GM10248 (cell line): ENCODE results near the gene KIF26B.
"Not testable (repeated sequence)": the region's sequence is repeated elsewhere in the genome, so short reads cannot be mapped to it uniquely, and the experiment has no call there.

Experiments
- CTCF ChIA-PET: fragments of 300-600 bp; sonication (Branson Sonifier 250); formaldehyde crosslinking; extraction: SDS; loops from one replicate; lab custom pipeline; 2021; ENCODE audit warnings: antibody characterized with exemption; lab: Yijun Ruan, JAX
- POLR2A ChIA-PET: fragments of 350-650 bp; sonication (Branson Sonifier 250); formaldehyde crosslinking; extraction: SDS; loops from one replicate; lab custom pipeline; 2020; ENCODE audit warnings: antibody characterized with exemption; lab: Yijun Ruan, JAX
- DNase-seq: peaks from one replicate; pipeline ENCODE4 v3.0.0; 2012; ENCODE audit errors: extremely low spot score
- CTCF ChIP-seq: IDR thresholded peaks from 2 replicates; pipeline ENCODE4 v1.5.1; 2012; ENCODE audit warnings: mild to moderate bottlenecking, low read depth; ENCODE audit errors: extremely low read depth, missing control alignments, control extremely low read depth

Gene KIF26B

GRCh38 chr1:245322673-245323072 lies 167.9 kb downstream of the KIF26B start:
- POLR2A ChIA-PET, result no interaction called here
- CTCF ChIA-PET, result no interaction called here
- no peak for TF ChIP-seq CTCF
- no peak for DNase-seq

- DNase-seq, POLR2A ChIA-PET, CTCF ChIA-PET: not testable (repeated sequence)
Observed at GRCh38 chr1:245323765-245324164, 169.0 kb downstream of the KIF26B start.

- no peak for DNase-seq
- CTCF ChIA-PET, result interaction anchor here (2.9 kb wide), 1 partner anchor 9 kb away, joined by 8 read pairs; no protein-coding TSS in a partner anchor
Observed at GRCh38 chr1:245325922-245326795, 171.4 kb downstream of the KIF26B start.

DNA sequence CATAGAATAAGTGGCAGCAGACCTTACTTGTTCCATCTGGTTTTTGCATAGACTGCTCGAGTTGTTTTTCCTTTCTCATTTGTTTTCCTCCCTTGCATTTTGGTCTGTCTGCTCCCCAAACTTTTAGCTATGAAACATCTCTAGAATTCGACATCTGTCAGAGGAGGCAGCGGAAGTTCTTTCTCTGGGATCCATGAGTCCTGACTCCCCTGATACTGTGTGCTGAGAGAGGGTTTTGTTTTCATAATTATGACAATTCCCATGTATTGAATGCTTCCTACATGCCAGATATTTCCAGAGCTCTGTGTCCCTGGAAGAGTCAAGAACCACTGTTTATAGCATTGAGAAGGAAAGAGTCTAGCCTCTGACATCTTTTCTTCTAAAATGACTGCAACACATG lies 172.6 kb downstream of the KIF26B start:
- CTCF ChIA-PET, result interaction anchor here (2.9 kb wide), 1 partner anchor 10 kb away, joined by 8 read pairs; no protein-coding TSS in a partner anchor
- no peak for TF ChIP-seq CTCF
- POLR2A ChIA-PET, result no interaction called here
- DNase-seq, result no peak

More at GRCh38 chr1:245325922-245326795, 171.4 kb downstream of the KIF26B start:
- POLR2A ChIA-PET, result no interaction called here
- no peak for TF ChIP-seq CTCF

GRCh38 chr1:245327842-245328241 lies 173.1 kb downstream of the KIF26B start:
- DNase-seq, result no peak
- POLR2A ChIA-PET, result no interaction called here
- TF ChIP-seq CTCF, result no peak
- CTCF ChIA-PET, result interaction anchor here (2.9 kb wide), 1 partner anchor 10 kb away, joined by 8 read pairs; no protein-coding TSS in a partner anchor

DNA sequence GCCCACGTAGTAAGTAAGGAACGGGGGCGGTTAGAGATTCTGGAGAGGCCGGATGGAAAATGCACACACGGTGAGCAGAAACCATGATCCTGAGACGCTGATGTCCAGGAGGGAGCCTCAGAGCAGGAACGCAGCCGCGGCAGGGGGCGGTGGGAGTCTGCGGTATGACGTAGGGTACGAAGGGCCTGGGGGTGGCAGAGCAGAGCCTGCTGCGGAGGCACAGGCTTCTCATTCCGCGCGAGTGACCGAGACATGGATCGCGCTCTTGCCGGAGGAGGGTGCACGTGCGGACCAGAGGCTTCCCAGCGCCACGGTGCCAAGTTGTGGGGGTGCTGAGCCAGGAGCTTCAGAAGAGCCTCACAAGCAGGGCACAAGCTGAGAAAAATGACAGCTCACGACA lies 176.2 kb downstream of the KIF26B start:
- CTCF ChIA-PET, result no interaction called here
- no peak for TF ChIP-seq CTCF
- POLR2A ChIA-PET, result no interaction called here
- DNase-seq, result no peak

DNA sequence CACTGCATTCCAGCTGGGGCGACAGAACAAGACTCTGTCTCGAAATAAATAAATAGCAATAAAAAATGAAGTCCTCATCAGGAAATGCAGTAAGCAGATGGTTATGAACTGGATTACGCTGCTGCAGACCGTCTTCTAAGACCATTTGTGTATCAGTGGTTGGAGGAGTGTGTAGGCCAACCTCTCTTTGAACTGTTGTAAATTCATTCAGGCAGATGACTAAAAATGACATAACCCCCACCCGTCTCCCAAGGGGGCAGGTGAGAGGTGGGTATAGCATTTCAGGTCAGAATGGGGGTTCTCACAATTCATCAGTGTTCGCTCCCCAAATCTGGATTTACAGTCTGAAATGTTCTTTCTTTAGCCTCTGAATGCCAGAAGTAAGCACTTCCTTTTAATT lies 177.3 kb downstream of the KIF26B start:
- CTCF ChIA-PET, result no interaction called here
- no peak for DNase-seq
- POLR2A ChIA-PET, result no interaction called here
- no peak for TF ChIP-seq CTCF
